ENCODE results near the gene YAP1.
"Not testable (repeated sequence)": the region's sequence is repeated elsewhere in the genome, so short reads cannot be mapped to it uniquely, and the experiment has no call there.

YAP1 gene

DNA sequence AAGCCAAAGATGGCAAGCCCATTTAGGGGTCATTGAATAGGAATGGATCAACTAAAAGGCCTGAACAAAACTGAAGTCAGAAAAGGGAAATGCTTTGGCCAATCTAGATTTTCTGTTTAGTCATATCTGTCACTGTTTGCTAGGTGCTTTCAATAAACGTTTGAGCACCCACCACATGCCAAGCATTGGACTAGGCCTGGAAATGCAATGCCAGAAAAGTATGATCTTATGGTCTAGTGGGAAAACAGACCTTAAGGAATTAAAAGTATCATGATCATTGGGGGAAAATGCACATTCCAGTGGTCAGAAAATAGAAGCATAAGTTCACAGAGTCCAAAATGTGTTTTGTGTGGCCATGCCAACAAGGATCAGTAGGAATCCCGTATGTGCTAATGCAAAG is 130.3 kb downstream of the YAP1 start:
- DNase-seq (ENCODE audit: low spot score), result no peak

DNA sequence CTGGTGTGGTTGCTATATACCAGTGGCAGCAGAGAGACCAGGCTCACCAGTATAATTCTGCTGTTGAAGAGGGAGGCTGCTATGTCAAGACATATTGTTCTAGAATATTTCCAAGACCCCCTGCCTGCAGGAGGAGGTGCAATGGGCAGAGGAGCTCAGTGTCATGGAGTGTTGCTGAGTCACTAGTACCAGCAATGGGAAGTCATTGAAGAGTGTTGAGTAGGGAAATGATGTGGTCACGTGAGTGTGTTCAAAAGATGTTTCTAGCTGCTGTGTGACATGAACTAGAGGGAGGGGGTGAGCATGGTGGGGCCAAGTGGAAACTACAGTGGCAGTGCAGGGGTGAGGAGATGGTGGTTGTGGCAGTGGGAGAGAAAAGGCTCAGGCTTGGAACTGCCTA is 130.8 kb downstream of the YAP1 start:
- peak; percentile 17 for DNase-seq (ENCODE audit: low spot score)

DNA sequence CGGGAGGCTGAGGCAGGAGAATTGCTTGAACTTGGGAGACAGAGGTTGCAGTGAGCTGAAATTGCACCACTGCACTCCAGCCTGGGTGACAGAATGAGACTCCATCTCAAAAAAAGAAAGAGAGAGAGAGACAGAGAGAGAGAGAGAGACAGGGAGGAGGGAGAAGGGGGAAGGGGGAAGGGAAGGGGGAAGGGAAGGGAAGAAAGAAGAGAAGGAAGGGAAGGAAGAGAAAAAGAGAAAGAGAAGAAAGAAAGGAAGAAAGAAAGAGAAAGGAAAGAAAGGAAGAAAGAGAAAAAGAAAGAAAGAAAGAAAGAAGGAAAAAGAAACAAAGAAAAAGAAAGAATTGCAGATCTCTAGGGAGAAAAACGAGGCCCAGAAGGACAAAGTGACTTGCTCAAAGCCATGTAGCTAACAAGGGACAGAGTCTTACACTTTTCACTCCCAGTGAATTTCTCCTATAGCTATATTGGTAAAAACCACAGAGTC is 133.2 kb downstream of the YAP1 start:
- DNase-seq (ENCODE audit: low spot score), result no peak

DNA sequence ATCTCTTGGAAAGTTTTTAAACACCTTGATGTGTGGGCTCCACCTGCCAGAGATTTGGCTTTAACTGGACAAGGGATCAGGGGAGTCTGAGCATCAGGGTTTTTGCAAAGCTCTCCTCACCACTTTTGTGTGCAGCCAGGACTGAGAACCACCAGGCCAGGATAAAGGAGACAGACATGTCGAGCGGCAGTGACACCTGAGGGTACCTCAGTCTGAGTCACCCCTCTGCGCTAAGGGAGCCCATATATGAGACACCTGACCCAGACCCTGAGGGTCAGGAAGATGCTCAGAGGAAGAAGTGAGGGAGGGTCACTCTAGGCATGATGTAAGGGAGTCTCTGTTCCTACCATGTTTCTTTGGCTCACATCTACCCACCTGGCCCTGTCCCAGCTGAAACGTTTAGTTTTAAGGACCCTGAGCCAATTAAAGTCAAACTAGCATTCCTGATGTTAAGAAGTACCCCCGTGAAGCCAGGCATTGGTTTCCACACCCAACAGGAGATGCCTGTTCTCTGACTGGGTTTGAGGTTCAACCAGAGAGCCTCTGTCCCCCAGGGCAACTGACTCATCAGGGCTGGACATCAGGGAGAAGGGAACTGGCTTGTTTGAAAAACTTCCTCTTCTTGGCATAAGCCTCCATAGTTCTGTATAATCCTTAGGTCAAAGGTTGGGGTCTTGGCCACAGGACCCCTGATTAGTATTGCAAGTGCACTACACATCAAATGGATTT is 134.6 kb downstream of the YAP1 start:
- peak; percentile 36 for DNase-seq (ENCODE audit: low spot score)

DNA sequence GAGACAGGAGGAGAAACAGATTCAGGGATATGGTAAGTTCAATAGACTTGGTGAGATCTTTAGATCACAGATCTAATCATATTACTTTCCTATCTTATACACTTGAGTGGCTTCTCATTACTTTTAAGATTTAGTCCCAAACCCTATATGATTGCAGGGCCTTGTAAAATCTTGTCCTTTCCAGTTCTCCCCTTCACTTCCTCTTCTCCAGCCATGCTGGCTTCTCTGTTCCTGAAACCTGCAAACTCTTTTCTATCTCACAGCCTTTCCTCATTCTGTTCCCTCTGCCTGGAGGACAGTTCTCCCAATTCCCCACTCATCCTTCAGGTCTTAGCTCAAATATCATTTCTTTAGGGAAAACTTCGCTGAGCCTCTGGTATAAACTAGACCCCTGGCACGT is 141.2 kb downstream of the YAP1 start:
- no peak for DNase-seq (ENCODE audit: low spot score)

DNA sequence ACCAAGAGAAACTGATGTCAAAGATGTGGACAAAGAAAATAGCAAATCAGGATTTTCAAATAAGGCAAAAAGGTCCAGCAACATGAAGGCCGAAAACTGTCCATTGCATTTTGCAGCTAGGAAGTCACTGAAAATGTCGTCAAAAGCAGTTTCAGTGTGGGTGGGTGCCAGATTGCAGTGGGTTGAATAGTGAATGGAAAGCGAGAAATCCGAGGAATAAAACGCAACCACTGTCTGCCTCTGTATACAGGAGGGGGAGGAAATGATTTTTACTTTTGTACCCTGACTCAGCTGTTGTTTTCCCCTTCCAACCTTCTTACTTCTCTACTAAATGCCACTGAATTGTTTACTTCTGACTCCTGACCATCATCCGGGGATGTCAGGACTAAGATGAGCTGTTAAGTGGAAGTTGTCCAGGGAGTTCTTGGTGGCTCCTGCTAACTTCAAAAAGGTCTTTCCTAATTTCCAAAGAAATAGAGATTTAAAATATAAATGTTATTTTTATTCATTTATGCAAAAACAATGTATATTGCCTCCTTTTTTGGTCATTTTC is 142.2 kb downstream of the YAP1 start:
- DNase-seq (ENCODE audit: low spot score), result no peak

DNA sequence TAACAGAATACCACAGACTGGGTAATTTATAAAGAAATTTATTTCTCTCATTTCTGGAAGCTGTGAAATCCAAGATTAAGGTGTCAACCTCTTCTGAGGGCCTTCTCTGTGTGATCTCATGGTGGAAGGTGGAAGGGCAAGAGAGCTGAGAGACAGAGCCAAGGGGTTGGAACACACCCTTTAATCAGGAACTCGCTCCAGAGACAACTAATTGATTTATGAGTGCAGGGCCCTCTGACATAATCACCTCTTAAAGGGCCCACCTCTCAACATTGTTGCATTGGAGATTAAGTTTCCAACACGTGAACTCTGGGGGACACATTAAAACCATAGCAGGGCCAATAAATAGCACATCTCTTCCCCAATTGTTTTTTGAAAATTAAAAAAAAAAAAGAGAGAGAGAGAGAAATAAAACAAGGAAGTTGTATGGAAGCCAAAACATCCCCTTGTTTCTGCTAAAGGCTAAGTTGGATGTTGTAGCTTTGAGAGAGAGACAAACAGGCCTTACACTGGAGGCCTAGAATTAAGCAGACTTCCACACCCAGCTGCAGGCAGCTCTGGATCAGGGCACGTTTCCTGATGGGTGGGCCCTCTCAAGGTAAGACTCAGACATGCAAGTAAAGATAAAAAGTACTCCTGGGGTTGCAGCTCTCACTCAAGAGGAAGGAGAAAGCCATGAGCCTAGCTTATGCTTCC is 142.9 kb downstream of the YAP1 start:
- peak; percentile 22 for DNase-seq (ENCODE audit: low spot score)

DNA sequence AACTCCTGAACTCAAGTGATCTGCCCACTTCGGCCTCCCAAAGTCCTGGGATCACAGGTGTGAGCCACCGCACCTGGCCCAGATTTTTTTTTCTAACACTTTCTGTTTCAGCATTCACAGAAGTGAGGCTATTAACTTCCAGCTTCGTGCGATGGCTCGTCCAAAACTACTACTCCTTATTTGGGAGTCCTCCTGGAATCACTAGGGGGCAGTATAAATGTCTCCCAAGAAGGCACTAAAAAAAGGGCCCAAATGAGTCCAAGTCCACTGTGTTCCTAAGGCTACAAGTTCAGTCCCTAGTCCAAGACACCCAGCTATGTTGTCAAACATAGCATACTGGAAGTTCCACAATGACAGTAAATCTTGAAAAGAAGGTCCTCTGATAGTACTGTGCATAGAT is 143.8 kb downstream of the YAP1 start:
- no peak for DNase-seq (ENCODE audit: low spot score)

DNA sequence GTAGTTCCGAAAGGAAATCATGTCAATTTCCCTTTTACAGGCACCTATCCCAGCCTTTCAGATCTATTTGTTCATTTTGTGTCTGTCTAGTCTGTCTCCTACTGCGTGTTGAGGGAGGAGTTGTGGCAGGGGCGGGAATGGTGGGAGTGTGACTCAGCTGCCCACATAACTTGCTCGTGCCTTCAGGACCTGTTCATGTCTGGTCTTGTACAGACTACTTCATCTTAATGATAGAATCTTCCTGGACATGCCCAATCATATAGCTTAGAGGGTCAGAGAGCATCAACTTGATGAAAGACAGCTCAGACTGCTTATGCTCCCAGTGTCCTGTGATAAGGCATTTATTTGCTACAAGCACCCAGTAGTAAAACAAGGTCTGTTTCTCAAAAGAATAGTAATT is 146.0 kb downstream of the YAP1 start:
- peak; percentile 68 for DNase-seq (ENCODE audit: low spot score)

DNA sequence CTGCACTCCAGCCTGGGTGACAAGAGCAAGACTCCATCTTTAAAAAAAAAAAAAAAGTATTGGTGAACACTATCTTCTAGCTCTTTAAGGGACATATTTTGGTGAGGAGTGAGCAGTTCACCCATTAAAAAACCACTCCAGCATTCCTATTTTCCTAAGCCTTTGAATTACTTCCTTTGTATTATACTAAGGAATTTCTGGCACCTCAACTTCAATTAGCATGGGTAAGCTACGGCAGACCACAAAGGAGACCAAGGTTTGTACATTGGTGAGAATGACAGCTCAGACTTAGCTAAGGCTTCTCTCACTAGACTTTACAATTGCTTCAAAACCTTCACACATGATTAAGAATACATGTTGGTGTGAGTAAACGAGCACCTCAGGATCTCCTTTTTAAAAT is 150.0 kb downstream of the YAP1 start:
- DNase-seq (ENCODE audit: low spot score), result peak; percentile 90

DNA sequence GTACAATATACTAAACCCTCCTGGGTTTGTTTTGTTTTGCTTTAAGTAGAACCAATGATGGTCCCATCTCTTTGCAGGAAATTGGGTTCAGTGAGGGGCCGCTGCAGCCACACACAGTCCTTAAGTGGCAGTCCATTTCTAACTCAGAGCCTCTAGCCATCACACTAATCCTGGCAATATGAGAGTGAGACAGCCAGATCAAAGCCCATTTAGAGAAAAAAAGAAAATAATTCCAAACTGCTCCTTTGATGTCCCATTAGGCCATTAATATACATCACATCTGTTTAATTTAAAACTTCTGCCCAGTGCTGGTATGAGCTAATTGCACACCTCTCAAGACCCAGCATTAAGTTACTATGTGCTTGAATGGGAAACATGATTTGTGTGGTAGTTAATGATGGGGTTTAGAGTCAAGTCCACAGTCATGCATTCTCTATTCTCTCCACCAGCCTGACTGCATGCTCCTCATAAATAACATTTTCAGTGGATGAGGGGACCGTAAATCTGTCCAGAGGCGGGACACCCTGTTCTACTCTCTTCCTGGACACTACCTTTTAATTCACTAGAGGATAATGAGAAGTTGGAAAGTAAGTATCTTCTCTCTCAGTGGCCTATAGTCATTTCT is 153.2 kb downstream of the YAP1 start:
- DNase-seq (ENCODE audit: low spot score), result peak; percentile 53

DNA sequence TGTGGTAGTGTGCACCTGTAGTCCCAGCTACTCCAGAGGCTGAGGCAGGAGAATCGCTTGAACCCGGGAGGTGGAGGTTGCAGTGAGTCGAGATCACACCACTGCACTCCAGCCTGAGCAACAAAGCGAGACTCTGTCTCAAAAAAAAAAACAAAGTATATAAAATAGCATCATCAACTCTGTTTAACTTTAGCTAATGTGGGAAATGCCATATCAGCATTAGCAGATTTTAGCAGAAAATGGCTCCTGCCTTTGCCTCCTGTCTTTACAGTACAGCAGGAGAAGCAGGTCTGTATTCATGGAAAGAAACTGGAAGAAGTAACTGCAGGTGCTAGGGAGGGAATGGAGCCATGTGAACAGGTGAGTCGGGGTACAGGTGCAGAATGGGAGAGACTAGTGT is 154.5 kb downstream of the YAP1 start:
- not testable (repeated sequence) for DNase-seq (ENCODE audit: low spot score)

DNA sequence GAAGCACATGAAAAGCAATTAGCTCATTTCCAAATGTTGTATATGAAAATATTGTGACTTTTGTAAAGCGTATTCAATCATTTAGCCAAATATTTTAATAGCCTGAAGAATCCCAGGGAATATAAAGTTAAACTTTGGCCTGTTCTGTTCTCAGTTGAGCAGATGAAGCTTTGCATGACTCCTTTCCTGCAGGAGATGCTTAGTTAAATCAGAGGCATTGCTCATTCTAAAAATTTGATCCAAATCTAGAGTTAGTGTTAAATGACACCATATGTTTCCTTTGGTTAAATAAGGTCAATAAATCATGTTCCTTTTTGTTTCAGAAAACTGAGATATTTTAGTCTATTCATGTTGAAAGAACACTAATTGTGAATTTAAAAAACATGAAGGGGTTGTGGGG is 155.9 kb downstream of the YAP1 start:
- no peak for DNase-seq (ENCODE audit: low spot score)

DNA sequence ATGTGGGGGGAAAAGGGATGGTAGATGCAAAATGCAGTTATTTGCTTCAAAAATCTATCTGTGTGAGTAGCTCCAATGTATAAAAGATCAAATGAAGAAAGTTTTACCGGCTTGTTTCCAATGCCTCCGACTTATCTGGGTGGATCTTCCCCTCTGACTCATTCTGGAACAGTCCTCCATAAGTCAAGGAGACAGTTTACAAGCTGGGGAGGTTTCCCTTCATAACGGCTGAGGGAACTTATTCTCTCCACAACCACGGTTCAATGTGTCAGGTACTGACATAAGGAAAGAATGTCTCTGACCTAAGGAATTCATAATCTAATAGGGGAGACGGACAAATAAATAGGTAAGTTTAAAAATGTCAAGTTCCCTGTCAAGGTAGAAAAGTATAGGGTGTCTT is 157.4 kb downstream of the YAP1 start:
- peak; percentile 67 for DNase-seq (ENCODE audit: low spot score)

DNA sequence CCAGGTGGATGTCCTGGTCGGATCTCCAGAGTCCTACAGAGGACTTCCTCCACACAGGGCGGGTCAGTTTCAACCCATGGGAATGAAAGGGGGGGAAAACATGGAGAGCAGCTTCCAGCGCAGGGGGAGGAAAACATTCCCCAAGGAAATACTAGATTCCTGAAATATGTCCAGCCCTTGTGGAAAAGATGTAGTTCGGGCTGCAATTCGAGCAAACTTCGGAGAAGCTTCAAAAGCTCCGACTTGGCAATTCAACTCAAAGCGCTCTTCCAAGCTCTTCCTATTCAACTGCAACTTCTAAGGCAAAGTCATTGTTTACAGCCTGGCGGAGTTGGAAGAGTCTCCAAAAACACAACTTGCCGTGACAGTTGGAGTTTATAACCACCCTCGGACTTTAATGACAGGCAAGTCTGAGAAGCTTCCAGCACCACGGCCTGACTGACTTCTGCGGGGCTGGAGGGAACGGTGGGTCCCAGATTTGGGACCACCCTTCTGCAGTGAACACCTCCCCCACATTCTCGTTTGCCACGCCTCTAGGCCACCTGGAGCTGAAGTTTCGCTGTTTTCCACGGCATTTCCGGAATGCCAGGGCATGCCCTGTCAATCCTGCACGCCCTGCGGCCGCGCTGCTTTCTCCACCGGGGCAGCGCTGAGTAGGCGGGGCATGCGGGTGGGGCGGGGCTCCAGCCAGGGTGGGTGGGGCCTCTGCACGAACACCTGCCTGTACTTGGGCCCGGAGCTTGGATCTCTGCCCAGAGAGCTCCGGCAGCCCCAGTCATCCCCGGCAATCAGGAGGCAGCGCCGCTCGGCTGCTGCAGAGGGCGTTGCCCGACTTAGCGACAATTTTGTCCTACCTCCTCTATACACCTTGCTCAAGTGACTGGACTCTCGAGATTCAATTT is 158.1 kb downstream of the YAP1 start:
- DNase-seq (ENCODE audit: low spot score), result peak; percentile 96

DNA sequence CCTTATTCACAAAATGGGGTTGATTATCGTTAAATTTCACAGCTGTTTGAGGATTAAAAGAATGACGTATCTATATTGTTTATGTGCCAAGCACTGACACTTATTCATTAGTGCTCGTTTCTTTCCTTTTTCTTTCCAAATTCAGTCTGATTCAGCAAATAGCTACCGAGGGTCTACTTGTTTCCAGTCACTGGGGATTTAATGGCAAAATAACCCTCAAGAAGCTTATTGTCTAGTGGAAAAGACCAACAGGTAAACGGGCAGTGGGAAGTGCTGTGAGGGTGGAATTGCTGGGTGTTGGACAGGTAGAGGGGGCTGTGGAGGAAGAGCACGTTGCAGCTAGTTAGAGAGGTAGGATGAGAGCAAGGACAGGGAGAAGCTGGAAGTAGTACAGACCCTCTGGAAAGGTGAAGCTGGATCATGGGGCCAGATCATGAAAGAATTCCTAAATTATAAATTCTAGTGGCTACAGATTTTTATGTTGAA is 158.8 kb downstream of the YAP1 start:
- peak; percentile 34 for DNase-seq (ENCODE audit: low spot score)

DNA sequence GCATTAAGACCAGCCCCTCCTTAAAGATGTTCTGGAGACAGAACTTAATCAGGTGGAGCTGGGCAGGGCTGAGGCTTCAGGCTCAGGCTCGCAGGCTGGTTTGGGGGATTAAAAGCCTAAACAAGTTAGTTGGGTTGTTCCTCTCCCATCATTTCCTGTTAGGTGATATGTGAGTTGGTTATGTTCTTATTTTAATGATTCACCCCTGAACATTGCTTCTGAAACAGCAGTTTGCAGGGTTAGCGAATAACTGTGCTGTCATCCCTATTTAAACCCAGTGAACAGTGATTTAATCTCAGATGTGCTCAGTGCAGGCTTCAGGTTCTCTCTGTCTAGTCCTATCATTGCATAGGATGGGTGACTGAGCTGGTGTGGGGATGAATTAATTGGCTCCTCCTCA is 159.7 kb downstream of the YAP1 start:
- DNase-seq (ENCODE audit: low spot score), result no peak

DNA sequence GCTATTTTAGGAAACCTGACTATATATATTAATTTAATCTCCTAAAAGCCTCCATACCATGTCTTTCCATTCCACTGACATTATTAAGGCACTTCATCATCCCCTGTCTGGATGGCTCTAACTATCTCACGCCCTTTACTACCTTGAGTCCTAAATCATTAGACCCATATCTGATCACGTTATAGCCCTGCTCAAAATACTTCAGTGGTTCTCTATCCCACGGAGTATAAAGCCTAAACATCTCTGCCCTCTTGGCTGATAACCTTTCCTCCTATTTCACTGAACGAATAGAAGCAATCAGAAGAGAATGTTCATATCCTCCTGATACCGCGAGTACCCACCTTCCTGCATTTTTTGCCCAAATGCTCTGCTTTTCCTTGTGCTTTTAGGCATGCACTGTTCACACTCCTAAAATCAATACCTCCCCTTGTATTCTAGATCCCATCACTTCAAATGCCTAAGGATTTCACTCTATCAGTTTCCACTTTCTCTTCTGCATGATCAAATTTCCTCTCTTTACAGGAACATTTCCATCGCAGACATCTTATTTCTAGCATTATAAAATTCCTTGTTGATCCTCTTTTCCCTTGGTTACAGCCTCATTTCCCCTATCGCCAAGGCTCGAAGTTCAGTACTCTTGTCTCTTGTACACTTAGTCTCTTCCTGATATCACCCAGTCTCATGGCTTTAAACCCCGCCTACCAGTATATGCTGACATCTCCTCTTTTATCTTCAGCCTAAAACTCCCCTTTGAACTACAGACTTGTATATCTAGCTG is 162.0 kb downstream of the YAP1 start:
- no peak for DNase-seq (ENCODE audit: low spot score)

DNA sequence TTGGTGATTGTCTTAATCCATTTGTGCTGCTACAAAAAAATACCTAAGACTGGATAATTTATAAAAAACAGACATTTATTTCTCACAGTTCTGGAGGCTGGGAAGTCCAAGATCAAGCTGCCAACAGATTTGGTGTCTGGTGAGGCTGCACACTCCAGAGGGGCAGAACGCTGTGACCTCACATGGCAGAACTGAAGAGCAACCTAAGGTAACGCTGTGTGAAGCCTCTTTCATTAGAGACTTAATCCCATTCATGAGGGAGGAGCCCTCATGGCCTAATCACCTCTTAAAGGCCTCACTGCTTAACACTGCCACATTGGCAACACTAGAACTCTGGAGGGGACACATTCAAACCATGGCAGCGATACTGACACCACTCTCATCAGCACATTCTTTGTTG is 164.4 kb downstream of the YAP1 start:
- no peak for DNase-seq (ENCODE audit: low spot score)

DNA sequence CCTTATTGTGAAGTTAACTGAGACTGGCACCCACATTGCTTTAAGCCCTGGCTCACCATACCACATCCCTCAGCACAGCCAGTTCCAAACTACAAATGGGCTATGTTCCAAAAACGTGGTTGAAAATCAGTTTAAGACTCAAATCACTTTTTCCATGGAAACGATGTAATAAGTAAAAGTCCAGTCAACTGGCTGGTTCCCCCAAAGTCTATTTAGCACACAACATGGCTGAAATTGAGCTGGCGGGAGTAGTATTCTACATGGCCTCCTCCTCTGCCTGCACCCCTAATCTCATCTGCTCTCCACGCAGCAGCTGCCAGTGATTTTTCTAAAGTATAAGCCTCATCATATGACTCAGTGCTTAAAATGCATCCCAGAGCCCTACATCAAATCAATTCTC is 166.1 kb downstream of the YAP1 start:
- DNase-seq (ENCODE audit: low spot score), result no peak

DNA sequence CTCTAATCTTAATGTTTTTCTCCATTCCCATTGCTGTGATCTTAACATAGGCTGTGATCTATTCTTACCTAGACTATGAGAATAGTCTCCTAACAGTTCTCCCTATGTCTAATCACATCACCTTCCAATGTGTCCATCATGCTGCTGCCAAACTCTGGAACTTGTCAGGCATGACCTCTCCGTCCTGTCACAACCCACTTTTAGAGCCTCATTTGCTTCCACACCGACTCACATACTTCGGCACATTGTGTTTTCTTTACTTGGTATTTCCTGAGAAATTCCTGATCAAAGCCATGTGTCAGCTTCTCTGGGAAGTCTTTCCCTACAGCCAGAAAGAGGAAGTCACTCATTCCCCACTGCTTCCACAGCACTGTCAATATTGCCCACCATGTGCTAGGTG is 166.5 kb downstream of the YAP1 start:
- no peak for DNase-seq (ENCODE audit: low spot score)

Measured in SW480 (cell line).